HG03196 (cell line): Measurements from ENCODE around the gene MEIKIN.

Source experiments
- ATAC-seq: cut with Tn5 transposase; IDR thresholded peaks from one replicate; pipeline ENCODE4 v1.9.1; 2021; ENCODE audit not compliant: unreplicated experiment

The MEIKIN gene

GRCh38 chr5:131945551-131946168, at the start of gene MEIKIN:
Gene MEIKIN (minus strand): TSS chr5:131945663. CDS start chr5:131945505, 158 bp downstream.
- no peak for ATAC-seq

- ATAC-seq = no peak
Observed at GRCh38 chr5:131994533-131995226, 49.2 kb upstream of the MEIKIN start.

- ATAC-seq = no peak
Observed at GRCh38 chr5:131994090-131994489, 48.6 kb upstream of the MEIKIN start.

- ATAC-seq = no peak
Observed at GRCh38 chr5:131993676-131994075, 48.2 kb upstream of the MEIKIN start.

GRCh38 chr5:131992370-131992769, 46.9 kb upstream of the MEIKIN start:
- no peak for ATAC-seq

- ATAC-seq = no peak
Observed at GRCh38 chr5:131991593-131992324, 46.3 kb upstream of the MEIKIN start.

- ATAC-seq = no peak
Observed at GRCh38 chr5:131990716-131991115, 45.3 kb upstream of the MEIKIN start.

- ATAC-seq = no peak
Observed at GRCh38 chr5:131988601-131989000, 43.1 kb upstream of the MEIKIN start.

GRCh38 chr5:131987251-131987650, 41.8 kb upstream of the MEIKIN start:
- ATAC-seq = no peak

- no peak for ATAC-seq
Observed at GRCh38 chr5:131986161-131986912, 40.9 kb upstream of the MEIKIN start.

GRCh38 chr5:131984956-131985665, 39.6 kb upstream of the MEIKIN start:
- ATAC-seq = no peak

- no peak for ATAC-seq
Observed at GRCh38 chr5:131983244-131983771, 37.8 kb upstream of the MEIKIN start.

GRCh38 chr5:131981516-131981915, 36.1 kb upstream of the MEIKIN start:
- ATAC-seq = no peak

- ATAC-seq = no peak
Observed at GRCh38 chr5:131980696-131981095, 35.2 kb upstream of the MEIKIN start.

GRCh38 chr5:131979816-131980215, 34.4 kb upstream of the MEIKIN start:
- ATAC-seq = no peak

- no peak for ATAC-seq
Observed at GRCh38 chr5:131977212-131977604, 31.7 kb upstream of the MEIKIN start.

GRCh38 chr5:131976414-131977211, 31.1 kb upstream of the MEIKIN start:
- ATAC-seq = no peak

GRCh38 chr5:131974956-131975726, 29.7 kb upstream of the MEIKIN start:
- ATAC-seq = no peak

GRCh38 chr5:131974622-131974955, 29.1 kb upstream of the MEIKIN start:
- no peak for ATAC-seq
